NCI-H2196 treated with DMSO at 0.1 percent for 48 hours (cell line): ENCODE measurements around the gene LZTR1.
A peak's percentile ranks its signal among the peaks of the same experiment; 100 is the strongest.

Experiments
- DNase-seq: peaks from one replicate; lab custom pipeline; 2025; ENCODE audit not compliant: unreplicated experiment; lab: John Stamatoyannopoulos, UW

Gene LZTR1

DNA sequence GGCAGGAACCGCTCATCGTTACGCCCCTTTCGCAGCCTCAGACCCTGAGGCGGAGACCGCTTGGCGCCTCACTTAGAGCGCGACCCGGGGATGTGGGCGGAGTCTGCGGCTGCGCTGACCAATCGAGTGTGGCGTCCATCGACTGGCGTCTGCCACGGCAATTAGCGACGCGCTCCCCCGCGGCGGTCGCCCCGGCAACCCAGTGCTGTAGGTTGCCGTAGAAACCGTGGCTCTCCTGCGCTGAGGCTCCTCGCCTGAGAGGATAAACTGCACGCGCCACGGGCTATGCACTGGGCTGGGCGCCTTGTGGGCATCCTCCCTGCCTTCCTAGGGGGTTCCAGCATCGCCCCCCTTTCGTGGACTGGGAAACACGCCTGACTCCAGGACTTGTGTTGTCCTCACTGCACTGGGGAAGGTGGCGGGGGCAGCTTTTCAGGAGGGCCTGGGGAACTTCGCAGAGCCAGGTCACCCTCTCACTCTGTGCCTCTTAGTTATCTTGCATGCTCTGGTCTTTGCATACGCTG is 32.2 kb downstream of the LZTR1 start:
- peak; percentile 77 for DNase-seq

DNA sequence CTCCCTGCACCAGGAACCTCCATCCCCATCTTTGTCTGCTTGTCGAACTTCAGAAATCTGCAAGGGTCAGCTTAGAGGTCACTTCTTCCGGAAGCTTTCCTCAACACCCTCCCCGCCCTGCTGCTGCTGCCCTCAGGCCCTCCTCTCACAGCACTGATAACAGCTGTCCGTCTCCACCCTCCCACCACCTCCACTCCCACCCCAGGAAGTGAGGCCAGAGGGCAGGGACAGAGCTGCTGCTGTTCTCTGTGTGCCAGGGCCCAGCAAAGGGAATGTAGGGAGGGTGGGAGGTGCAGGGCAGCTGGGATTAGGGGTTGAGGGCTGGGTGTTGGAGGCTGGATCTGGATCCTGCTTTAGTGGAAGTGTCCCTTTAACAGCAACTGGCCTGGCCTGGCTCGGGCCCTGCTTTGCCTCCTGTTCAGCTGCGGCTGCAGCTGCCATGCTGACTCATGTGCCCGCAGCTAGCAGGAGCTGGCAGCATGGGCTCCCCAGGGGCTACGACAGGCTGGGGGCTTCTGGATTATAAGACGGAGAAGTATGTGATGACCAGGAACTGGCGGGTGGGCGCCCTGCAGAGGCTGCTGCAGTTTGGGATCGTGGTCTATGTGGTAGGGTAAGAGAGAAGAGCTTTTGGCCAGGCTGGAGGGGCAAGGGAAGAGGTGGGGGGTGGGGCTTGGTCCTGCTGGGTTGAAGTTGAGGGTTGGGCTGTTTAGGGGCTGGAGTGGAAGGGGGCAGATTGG is 32.8 kb downstream of the LZTR1 start, which contains the start of gene P2RX6:
P2RX6 (plus strand) TSS at position 440 of the 740 bp plus-strand sequence; CDS start at position 450, 10 bp downstream.
- peak; percentile 25 for DNase-seq

DNA sequence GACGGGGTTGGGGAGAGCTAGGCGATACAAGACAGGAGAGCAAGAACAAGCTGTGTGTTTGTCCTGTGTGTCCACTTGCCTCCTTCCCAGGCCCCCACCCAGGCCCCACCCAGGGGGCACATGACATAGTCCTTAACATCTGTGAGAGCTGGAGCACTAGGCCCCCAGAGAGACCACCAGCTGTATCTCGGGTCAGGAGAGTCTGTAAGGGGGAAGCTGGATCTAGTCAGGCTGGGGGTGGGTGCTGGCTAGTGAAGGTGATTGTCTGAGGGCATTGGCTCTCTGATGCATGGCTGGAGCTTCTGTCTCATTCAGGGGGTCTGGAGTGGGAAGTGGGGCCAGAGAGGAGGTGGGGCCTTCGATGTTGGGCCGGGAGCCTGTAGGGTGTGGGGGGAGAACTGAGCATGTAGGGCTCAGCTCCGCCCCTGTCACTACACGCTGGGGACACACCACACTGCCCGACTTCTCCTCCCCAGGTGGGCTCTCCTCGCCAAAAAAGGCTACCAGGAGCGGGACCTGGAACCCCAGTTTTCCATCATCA is 33.4 kb downstream of the LZTR1 start:
- no peak for DNase-seq

DNA sequence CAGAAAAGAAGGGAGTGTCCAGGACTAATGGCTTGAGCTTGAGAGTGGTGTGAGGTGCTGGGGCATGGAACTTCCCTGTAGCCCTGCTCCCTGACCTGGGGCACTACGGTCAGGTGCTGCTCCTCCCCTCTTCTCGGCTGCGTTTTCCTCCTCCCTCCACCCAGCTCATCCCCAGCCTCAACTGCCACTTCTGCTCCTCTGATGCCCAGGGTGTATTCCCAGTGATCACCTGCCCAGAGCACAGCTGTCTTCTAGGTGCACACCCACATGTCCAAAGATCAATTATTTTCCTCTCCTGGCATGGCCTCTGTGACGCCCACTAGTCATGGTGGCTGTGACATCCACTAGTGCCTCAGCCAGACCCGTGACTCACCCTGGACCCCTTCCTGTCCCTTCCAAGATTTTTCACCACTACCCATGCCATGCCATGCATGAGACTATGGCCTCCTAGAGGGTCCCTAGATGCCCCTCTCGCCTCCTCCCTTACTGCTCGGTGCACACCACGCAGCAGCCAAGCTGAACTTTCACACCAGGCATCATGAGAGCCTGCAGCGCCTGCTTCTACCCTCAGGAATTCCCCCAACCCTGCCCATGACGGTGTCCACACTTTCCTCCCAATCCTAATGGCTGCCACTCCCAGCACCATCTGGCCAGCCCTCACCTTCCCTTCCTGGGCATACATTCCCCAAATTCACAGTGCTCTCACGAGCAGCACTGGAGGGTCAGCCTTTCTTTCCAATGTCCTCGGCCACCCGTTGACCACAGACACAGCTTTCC is 34.7 kb downstream of the LZTR1 start:
- no peak for DNase-seq

- no peak for DNase-seq
Observed at GRCh38 chr22:21018314-21018713, 36.2 kb downstream of the LZTR1 start.

DNA sequence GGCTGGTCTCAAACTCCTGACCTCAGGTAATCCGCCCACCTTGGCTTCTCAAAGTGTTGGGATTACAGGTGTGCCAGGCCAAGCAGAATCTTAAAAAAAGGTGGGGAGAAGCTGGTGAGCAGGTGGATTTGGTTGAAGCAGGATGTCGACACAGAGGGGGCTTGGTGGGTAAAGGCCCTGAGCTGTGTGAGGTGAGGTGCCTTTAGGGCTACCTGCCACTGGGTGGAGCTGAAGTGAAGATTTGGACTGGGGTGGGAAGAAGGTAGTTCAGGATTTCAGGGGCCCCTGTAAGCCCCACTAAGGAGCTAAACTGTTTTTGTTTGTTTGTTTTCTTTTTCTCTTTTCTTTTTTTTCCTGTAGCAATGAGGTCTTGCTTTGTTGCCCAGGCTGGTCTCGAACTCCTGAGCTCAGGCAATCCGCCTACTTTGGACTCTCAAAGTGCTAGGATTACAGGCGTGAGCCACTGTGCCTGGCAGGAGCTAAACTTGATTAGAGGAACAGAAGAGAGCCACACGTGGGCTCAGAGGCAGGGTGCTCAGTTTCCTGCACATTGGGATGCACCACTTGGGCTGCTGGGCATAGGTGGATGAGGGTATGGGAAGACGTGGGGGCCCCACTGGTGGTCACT is 38.8 kb downstream of the LZTR1 start:
- DNase-seq = no peak

GRCh38 chr22:21022507-21022906 is 40.4 kb downstream of the LZTR1 start:
- no peak for DNase-seq

DNA sequence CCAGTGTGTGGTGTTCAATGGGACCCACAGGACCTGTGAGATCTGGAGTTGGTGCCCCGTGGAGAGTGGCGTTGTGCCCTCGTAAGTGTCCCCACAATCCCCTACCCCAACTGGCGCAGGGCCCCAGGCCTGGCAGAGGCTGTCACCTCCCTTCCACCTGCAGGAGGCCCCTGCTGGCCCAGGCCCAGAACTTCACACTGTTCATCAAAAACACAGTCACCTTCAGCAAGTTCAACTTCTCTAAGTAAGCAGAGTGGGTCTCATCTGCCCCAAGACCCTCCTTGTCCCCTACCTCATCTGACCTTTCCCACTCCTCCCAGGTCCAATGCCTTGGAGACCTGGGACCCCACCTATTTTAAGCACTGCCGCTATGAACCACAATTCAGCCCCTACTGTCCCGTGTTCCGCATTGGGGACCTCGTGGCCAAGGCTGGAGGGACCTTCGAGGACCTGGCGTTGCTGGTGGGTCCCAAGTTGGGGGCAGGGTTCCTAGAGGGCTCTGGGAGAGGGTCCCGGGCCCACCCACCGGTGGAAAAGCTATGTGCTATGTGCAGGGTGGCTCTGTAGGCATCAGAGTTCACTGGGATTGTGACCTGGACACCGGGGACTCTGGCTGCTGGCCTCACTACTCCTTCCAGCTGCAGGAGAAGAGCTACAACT is 41.0 kb downstream of the LZTR1 start:
- no peak for DNase-seq

DNA sequence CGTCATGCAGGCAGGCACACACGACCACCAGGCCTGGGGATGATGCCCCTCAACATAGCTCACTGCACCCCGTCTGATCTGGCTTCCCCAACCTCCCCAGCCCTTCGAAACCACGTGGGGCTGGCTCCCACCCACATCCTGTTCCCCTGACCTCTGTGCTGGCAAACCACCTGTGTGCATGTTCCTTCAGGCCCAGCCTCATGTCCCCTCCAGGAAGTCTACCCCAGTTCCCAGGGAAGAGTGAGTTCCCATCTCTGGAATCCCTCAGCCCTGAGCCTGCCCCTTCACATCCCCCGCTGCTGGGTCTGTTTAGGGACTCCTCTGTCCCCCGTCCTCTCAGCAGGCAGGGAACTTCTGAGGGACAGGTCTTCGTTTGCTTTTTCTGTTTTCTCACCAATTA is 43.2 kb downstream of the LZTR1 start:
- no peak for DNase-seq

DNA sequence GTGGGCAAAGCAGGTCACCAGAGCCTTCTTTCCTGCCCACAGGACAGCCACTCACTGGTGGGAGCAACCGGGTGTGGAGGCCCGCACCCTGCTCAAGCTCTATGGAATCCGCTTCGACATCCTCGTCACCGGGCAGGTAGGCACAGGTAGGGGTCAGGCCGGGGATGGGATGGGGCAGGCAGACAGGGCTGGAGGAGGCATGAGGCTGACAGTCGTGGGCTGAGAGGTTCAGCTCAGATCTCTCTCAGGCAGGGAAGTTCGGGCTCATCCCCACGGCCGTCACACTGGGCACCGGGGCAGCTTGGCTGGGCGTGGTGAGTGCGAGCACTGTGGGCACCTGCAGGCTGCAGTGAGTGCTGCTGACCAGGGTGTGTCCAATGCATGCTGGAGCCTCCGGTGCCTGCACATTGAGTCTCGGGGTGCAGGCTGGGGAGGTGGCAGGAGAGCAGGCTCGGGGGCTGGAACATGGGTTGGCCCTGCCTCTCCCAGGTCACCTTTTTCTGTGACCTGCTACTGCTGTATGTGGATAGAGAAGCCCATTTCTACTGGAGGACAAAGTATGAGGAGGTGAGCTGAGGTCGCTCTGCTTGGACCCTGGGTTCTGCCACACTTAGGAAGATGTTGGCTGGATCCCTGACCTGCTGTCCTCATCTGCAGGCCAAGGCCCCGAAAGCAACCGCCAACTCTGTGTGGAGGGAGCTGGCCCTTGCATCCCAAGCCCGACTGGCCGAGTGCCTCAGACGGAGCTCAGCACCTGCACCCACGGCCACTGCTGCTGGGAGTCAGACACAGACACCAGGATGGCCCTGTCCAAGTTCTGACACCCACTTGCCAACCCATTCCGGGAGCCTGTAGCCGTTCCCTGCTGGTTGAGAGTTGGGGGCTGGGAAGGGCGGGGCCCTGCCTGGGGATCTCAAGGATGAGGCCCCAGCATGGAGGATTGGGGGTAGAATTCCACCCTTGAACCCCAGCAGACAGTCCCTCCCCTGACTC is 44.0 kb downstream of the LZTR1 start:
- no peak for DNase-seq

DNA sequence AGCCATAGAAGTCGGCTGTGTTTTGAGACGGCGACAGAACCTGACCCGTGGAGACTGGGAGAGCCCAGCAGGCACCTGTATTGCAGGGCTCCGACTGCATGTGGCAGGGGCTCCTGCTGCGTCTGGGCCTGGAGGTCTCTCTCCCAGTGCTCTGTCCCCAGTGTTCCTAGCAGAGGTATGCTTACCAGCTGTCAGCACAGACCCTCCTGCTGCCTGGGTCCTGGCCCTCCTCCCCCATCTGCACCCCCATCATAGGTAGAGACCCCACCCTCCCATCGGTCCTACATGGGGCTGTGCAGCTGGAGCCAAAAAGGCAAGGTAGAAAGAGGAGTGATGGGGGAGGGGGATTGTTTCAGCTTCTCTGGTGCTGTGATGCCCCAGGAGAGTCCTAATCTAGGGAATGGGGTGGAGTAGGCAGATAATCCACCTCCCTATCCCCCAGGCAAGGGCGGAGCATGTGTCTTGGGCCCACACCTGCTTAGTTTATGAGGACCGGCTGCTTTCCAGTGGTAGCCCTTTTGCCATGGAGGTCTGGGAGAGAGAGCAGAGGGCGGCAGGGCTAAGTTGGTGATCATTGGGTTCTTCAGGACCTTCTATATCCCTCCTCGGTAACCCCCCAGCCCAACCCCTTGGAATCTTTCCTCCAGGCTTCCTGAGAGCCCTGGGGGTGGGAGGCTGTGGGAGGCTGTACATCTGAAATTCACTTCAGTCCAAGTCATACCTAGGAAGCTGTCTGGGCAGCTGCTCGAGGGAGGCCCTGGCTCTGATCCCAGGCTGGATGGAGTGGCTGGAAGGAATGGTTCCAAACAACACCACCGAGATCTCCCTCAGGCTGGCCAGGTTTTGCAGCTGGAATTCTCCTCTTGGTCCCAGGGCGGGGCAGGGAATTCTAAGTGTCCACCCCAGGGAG is 44.9 kb downstream of the LZTR1 start:
- peak; percentile 14 for DNase-seq

DNA sequence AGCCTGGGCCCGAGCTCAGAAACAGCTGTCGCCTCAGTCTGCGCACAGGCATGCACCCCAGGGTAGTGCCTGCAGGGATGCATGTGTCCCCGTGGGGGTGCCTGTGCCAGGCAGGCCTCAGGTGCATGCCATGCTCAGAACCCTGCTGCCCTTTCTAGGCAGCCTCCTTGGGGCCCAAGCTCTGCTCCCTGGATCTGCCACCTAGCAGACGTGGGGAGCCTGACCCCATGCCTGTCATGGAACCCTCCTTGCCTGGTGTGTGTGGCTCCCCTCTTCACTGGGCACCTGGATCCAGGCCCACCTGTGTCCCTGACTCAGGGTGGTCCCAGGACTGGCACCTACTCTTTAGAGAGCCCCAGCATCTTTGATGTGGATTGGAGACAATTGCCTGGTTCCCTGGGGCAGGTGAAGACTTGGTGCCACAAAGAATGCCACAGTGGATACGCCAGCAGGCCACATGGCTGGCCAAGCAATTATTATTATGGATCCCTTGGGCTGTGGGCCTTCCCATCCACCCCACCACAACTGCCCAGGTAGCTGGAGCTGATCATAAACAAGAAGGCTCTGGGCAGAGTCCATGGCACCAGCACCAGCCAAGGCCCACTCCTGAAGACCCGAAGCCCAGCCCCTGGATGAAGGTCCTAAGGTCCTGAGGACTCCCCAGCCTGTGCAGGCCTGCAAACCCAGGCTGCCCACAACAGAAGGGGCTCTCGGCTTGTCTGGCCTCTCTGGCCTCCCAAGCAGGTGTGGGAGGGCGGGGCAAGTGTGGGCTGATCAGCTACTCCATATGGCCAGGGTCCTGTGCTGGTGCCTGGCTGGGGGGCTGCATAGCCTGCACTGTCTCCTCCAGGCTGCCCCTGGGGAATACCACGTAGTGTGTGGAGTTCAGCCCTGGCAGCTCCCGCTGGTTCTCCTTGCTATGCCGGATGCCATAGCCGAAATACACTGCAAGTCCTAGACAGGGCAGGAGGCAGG is 46.5 kb downstream of the LZTR1 start:
- no peak for DNase-seq

- DNase-seq = no peak
Observed at GRCh38 chr22:21029486-21030025, 47.5 kb downstream of the LZTR1 start.

- DNase-seq = no peak
Observed at GRCh38 chr22:21030032-21030431, 47.9 kb downstream of the LZTR1 start.

DNA sequence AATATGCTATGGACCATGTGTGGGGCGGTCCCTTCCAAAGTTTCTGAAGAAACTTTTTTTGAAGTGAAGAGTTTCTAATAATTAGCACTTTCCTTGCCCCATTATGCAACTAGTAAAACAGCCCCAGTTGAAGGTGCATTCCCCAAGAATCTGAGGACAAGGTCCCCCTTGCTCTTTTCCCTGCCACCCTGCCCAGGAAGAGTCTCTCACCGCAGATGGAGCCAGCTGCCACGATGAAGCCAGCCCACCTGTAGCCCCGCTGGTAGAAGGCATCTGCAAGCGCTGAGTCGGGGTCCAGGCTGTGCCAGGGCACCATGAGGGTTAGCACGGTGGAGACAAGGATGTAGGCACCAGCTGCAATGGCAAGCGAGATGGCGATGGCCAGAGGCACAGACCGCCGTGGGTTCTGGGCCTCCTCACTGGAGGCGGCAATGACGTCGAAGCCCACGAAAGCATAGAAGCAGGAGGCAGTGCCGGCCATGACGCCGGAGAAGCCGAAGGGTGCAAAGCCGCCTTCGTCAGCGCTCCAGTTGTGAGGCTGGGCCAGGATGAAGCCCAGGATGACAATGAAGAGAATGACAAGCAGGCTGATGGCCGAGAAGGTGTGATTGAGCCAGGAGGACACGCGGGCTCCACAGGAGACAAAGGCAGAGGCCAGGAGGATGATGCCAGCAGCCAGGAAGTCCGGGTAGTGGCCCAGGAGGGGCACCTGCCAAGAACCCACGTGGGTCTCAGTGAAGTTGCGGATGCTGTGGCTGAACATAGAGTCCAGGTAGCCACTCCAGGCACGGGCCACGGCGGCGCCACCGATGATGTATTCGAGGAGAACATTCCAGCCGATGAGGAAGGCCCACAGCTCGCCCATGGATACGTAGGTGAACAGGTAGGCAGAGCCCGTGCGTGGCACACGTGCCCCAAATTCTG is 48.8 kb downstream of the LZTR1 start:
- DNase-seq = no peak

GRCh38 chr22:21031545-21032036 is 49.5 kb downstream of the LZTR1 start:
- DNase-seq = no peak
